HG03045 (cell line): Measurements from ENCODE around the gene ALK.

ENCODE experiments used
- ATAC-seq: cut with Tn5 transposase; IDR thresholded peaks from one replicate; pipeline ENCODE4 v1.9.1; 2021; ENCODE audit warnings: mild to moderate bottlenecking, moderate library complexity; ENCODE audit not compliant: unreplicated experiment

ALK gene

DNA sequence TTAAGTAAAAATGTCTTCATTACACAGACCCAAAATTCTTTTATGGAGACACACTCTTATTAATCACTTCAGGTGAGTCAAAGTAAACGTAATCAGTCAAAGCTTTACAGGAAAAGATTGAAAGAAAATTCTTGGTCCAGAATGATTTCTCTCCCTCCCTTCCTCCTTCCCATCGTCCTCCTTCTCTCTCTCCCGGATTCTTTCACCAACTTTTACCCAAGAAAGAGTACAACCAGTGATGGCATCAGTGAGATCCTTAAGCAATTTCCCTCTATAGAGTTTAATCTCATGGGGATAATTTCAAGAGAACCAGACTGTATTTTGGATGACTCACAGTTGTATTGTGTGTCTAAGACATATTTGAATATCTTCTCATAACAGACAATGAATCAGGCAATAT lies 258.1 kb downstream of the ALK start:
- no peak for ATAC-seq

DNA sequence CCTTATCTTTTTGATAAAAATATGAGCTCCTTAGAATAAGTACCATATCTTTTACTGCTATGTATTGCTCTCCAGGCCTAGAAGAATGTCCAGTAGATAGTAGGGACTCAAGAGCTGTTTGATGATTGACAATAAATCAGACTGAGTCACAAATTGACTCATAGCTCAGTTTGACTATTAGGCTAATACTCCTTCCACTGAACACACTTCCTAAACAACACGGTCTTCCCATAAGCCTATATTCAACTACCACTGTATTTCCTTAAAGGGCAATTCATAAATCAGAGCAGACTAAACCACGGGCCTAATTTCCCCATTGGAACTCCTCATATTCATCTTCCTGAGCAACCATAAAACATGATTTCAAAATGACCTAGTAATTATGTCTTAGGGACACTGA lies 258.5 kb downstream of the ALK start:
- ATAC-seq = no peak

DNA sequence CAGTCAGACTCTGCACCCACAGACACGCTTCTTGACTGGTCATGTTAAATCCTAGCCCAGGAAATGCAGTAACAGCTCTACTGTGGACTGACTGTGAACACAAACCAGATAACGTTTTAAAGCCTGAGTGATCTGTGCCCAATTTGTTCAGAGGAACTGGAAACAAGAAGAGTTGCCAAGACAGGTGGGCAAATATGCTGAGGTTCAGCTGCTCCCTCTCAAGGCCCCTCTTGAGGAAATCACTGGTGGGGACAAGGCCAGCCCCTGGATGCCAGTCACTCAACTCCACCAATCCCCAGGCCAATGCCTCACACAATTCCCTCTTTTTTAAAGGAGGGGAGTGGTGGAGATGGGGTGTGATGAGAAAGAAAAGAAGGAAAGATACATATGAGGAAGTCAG lies 261.2 kb downstream of the ALK start:
- no peak for ATAC-seq

DNA sequence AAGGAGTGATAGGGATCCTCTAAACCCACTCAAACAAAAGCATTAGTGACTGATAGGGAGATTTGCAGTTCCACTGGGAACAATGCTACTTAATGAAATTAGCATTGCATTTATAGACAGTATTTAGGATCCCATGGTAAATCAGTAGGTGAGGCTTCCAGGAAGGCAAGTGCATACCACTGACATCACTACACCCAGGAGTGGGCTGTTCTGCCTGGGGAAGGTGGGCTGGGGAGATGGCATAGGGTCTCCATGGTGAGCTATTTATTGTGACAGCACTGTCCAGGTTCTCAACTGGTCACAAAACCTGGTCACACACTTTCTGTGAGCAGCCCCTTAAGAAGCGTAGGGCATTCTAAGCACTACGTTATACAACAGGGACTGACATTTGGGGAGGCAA lies 262.2 kb downstream of the ALK start:
- ATAC-seq = no peak

DNA sequence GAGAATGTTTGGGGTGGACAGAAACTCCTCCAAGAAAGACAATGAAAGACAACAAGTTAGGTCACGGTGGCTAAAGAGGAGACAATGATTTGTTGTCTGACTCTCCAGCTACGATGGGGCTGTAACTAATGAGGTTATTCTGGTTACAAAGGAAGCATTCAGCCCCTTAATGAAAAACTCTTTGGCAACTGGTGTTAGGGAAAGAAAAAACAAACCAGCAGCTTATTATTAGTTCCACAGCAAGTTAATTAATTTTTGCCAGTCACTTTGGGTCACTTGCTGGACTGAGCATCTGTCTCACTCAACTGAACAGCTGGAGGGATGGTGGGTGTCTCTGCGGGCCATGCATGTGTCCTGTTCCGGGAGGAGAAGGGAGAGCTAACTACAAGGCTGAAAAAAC lies 263.7 kb downstream of the ALK start:
- ATAC-seq = no peak

DNA sequence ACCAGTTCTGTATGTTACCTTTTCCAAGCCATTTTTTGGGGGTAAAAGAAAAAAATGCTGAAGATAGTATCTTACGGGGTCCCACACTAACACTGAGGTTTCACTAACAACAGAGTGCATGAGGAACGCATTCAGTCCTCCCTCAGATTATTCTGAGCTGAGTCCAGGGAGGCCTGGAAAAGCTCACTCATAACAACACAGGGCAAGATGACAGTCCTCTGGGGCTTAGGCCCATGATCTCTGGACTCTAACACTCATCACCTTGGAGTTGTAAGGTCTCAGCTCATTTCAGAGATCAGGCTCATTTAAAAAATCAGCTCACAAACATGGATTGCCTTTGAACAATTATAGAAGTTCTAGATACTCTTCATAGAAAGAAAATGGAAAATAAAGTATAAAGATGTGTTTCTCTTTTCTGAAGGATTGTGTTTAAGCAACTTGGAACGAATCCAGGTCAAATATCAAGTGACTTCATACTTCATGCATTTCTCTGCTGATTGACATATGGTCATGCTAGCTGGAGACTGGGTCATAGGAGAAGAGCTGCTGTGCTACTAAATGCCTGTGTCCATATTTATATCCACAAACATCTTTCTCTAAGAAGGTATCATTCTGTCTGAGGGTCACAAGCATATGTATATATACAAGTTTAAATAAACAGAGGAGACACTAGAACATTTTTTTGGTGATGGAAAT lies 265.8 kb downstream of the ALK start:
- no peak for ATAC-seq

DNA sequence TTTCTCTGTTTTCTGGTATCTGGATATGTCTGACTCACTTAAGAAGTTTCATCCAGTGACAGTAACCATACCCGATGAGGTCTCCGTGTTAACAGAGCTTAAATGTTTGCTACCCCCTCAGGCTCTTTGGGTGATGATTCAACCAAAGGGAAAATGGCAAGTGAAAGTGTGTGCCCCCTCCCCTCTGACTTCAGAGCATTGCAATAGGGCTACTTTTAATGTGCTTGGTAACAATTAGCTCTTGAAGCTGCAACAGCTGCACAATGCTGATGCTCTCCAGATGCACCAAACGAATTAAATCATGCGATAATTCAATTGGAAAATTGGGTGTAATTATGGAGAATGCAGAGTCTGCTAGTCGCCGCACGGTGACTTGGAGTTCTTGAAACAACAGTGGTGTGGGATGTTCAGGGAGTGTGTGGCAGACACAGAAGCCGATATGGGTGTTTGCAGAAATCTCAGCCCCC lies 270.7 kb downstream of the ALK start:
- ATAC-seq = no peak

DNA sequence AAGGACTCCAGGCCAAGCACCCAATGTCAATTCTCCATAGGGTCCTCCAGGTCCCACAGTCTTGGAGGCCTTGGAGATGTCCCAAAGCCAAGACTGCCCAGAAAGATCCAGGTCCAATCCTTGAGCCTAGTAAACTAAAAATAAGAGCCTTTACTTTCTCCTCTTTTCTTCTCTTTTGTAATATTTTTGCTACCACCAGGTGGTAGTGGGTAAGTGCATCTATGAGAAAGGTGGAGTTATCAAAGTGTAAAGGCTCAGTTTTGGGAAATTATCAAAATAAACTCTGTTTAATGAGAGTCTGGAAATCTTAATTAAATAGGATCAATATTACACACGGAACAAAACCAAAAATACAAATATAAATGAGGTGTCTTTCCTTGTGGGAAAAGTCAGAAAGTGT lies 276.4 kb downstream of the ALK start:
- ATAC-seq = no peak

DNA sequence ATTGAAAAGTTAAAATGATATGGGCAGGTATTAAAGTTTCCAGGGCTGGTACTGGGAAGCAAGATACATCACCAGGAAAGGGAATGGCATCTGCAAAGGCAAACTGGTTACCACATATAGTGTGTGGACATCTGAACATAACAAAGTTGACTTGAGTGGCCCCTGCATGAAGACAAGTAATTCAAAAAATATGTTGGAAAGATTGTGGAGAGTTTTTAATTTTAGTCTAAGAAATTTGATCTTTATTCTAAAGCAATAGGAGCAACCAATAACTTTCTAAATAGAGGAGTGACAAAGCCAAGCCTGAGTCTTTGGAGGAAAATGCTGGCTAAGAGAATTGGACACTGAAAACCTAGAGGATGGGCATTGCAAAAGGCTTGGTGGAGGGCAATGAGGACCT lies 278.2 kb downstream of the ALK start:
- no peak for ATAC-seq

DNA sequence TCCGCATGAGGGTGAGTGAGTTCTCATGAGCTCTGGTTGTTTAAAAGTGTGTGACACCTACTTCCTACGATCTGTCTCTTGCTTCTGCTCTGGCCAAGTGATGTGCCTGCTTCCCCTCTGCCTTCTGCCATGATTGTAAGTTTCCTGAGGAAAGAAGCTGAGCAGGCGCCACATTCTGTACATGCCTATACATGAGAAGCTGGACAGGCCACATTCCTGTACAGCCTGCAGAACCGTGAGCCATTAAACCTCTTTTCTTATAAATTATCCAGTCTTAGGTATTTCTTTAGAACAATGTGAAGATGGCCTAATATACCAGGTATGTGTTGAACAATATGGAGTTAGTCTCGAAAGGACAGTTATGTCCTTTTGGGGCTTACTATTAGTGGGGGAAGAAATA lies 281.0 kb downstream of the ALK start:
- ATAC-seq = no peak

DNA sequence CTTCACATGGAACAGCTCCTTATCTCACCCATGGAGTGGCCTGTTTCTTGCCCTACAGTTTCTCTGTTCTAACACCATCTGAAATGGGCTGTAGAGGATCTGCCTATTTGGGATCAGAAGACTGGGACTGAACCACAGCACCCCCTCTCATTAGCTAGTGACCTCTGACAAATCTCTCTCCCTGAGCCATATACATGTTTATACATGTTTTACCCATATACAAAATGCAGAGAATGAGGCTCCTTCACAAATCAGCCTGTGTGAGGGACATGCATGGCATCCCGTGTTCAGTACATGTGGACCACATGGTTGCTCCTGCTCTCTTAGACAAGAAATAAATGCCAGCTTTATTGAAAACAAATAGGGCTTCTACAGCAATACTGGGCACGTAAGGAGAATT lies 282.7 kb downstream of the ALK start:
- ATAC-seq = no peak

DNA sequence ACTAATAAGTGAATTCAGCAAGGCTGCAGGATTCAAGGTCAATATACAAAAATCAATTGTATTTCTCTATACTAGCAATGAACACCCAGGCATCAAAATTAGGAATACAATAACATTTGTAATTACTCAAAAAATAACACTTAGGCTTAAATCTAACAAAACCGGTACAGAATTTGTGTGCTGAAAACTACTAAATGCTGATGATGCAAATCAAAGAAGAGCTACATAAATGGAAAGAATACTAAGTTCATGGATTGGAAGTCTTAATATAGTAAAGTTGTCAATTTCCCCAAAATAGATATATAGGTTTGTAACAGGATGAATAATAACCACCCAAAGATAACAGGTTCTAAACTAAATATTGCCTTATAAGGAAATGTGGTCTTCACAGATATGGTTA lies 286.5 kb downstream of the ALK start:
- no peak for ATAC-seq

DNA sequence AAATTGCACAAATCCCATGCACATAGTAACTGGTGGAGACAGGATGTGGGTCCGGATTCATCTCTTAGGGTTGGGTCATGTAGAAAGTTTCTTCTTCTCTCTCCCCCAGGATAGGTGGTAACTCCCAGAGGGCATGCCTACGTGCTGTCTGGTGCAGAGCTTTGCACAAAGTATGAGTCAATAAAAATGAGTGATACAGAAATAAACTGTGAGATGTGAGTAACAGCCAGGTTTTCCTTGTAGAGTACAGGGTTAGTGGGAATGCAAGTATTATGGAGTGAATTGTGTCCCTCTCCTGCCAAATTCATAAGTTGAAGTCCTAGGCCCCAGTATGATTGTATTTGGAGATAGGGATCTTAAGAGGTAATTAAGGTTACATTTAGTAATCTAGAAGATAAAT lies 289.4 kb downstream of the ALK start:
- no peak for ATAC-seq

DNA sequence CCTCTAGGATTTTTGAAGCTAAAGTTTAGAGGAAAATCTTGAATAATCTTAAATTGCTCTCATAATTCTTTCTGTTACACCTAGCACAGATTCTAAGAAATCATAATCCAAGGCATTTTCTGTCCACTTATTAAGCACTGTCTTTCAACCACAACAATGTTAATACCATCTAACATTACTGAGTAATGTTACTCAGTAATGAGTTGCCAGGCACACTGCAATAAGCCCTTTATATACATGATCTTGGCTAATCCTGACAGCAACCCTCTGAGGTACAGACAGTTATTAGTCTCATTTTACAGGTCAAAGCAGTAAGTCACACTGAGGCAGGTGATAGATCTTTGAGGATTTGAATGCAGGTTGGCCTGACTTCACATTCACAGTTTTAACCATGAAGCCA lies 291.9 kb downstream of the ALK start:
- no peak for ATAC-seq

DNA sequence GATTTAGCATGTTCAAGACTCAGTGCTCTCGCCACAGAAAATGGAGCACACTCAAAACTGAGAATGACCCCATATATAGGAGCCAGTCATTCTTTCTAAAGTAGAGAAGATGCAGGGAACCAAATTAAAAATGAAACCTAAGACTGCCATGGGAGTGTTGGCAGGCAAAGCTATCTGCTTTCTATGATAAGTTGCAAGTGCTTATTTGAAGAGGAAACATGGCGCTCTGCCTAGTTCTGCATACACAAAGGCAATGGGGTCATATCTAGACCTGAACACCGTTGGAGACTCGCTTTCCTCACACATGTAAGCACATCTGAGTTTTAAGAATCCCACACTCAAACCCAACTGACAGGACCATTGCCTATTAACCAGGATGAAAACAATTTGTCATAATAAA lies 292.5 kb downstream of the ALK start:
- ATAC-seq = no peak

DNA sequence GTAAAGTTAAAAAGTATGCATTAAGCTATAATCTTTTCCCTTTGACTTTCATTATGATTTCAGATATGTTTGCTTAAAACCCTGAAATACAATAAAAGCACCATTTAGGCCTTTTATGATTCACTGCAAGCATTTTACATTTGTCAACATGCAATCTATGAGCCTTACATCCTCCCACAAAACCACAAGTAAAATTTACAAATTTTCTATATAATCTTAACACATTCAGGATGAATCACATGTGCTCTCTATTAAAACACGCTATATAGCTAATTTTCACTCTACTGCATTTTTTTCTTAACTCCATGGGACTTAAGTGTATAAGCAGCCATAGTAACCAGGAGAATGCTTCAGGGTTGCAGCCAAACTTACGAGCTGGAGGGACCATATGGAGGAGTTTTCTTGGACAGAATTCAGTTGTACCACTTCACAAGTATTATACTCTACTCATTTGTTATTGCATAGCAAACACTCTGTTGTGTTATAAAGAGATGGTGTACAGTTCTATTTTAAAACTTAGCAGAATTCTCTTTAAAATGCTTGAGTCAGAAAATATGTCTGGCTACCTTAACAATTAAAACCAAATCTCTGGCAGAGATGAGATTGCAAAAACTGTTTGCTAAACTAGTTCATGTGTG lies 293.2 kb downstream of the ALK start:
- ATAC-seq = no peak

DNA sequence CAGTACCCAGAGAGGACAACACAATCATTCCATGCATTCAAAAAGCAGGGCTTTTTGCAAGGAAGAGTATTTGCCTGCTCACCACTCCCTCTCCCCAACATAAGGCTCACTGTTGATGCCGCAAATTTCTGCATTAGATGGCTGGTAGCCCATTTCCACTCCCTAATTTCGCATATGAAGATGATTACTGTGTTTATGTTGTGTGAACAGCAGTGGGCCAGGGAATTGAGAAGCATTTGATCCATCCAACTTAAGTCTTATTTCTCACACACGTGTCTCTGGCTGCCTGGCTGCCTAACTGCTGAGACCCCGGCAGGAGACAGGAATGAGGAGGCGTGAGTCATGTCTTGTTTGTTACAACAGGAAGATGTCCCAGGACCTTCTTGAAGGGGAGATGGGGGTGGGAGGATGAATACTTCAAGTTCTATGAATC lies 294.1 kb downstream of the ALK start:
- no peak for ATAC-seq

DNA sequence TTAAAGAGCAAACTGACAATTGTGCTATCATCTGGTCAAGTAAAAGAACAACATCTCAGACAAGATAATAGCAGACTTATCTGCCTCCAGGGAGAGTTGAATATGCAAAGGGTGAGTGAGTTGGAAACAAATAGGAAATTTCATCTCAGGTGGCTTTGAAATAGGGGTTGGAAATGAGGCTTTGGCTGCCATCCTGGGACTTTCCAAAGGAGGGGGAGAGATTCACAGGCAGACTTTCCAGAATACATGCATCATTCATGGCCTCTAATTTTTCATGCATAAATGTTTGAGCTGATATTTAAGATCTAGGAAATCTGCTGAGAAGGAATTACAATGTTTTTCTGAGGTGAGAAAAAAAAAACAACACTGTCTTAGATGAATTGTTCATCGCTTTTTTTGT lies 300.5 kb downstream of the ALK start:
- ATAC-seq = no peak

DNA sequence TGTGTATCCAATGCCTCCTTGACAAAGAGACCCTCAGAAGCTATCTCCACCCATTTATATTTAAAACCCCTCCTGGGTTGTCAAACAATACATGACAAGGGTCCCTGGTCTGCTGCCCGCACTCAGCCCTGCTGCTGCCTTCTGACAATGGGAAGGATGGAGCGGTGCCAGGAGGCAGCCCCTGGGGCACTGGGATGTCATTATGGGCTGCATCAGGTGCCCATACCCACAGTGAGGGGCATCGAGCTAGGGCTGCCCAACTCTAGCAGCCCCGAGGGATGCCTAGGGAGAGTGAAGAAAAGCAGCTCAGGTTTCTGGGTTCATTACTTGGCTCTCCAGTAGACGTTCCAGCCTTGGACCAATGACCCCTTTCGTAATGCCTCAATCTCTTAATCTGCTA lies 301.7 kb downstream of the ALK start:
- no peak for ATAC-seq

DNA sequence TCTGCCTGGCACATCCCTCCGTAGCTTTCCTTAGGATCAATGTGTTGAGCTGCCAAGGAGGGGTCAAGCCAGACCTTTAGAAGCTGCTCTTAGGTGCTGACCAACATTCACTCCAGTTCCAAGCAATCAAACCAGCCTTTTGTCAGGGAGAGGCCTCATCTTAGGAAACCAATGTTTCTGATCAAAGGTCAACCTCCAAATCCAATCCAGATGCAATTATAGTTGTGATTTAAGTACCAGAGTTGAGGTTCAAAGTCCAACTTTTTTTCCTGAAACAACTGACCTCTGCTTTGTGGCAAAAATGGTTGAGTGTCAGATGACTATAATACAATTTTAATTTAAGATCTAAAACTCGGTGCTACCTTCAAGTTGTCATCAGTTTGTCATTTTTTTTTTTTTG lies 303.4 kb downstream of the ALK start:
- ATAC-seq = no peak

DNA sequence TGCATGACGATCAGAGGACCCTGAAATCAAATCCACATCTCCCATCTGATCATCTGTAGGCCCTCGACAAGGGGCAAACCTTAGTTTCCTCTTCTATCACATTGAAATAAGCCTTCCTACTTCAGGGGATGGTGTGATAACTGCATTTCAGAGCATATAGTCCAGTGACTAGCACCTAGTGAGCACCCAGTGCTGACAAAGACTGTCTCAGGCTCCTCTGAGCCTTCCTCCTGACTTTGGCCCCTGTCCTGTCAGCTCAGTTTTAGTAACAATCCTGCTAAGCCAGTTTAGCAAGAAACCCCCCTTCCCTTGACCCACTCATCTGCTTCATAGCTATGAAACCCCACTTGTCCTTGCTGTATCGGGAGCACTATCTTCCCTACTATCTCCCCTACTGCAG lies 304.0 kb downstream of the ALK start:
- no peak for ATAC-seq

DNA sequence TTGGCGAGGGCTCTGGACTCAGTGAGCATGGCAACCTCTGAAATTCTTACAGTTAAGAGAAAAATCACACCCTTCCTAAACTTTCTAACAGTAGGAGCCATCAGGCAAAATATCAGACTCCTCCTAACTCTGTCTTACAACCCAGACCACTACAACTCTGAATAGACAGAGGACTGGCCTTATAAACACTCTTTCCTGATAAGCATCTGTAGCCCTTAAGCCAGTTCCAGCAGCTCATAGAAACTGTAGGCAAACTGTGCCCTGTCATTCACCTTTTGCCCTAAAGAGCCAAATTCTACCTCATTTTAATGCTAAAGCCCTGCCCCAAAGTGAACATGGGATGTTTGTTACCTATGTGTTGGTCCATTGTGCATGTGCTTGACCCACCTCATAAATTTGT lies 304.8 kb downstream of the ALK start:
- no peak for ATAC-seq

DNA sequence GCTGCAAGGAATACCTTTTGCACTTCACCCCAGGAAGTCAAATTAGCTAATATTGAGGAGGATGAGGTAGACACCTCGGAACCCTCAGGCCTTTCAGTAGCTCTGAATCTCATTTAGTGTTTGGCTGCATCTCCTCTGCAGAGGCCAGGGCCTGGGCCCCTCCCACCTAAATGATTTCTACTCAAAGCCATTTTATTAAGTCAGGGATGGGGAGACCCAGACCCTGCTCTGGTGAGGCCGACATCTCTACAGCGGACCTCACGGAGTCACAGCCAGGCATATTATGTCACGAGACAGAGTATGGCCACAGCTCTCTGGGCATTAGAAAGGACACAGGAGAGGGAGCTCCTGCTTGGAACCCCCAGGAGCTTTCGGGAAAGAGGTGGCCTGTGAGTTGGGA lies 305.5 kb downstream of the ALK start:
- ATAC-seq = no peak
